COLO829 (cell line): ENCODE results near the gene TRPV5.

ENCODE experiments used
- DNase-seq: peaks from one replicate; pipeline ENCODE4 v3.0.0; 2012; ENCODE audit warnings: low spot score

TRPV5 gene

DNA sequence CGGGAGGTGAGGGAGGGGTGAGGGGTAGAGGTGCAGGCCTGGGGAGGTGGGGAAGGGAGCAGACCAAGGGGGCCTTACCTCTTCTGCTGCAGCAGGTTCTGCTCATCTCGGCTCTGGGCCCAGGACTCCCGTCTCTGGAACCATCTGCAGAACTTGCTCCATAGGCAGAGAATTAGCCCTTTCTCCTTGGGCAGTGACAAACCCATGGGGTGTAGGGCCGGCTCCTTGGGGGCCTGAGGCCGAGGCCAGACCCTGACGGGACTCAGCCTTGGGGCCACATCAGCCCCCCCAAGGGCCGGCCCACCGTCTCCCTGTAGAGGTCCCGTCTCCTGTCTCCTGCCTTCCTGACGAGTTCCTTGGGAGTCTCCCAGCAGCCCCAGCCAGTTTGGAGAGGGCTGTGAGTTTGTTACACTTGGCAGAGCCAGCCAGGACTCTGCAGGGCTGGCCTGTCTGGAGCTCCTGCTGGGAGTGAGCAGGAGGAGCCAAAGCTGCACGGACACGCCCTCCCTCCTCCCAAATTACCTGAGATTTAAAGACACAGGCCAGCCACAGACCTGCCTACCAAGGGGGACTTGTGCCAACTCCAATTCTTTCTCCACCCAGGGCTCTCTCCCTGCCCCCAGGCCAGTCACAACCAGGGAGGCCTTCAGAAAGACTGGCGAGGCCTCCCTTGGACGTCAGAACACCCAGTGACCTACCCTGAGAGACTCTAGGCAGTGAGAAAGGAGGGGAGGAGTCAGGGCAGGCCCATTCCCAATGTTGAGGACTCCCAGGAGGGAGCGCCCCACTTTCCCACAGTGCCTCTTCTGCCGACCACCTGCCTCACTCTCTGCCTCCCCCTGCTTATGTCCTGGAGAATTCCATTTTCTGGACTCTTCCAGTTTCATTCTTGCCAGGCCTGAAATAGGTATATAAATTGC is 48.0 kb downstream of the TRPV5 start, which contains the start of gene TRPV6:
Gene TRPV6 (minus strand): TSS at position 435 of the 920 bp plus-strand sequence.
- DNase-seq: no peak

DNA sequence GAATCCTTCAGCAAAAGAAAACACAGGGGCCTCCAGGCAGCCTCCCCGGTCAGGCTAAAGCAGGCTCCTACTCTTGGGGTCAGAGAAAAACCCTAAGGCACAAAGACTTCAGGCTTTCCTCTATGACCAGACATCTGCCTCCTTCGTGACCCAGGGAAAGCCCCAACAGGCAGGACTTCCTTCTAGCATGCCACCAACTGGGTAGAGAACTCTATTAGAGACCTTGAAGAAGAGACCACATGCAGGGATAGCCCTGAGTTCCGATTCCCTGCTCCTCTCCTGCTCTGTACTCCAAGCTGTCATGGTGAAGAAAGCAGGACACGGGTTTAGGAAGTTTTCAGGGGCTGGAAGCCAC is 49.3 kb downstream of the TRPV5 start:
- no peak for DNase-seq

- no peak for DNase-seq
Observed at GRCh38 chr7:142883571-142884285, 49.8 kb downstream of the TRPV5 start.

DNA sequence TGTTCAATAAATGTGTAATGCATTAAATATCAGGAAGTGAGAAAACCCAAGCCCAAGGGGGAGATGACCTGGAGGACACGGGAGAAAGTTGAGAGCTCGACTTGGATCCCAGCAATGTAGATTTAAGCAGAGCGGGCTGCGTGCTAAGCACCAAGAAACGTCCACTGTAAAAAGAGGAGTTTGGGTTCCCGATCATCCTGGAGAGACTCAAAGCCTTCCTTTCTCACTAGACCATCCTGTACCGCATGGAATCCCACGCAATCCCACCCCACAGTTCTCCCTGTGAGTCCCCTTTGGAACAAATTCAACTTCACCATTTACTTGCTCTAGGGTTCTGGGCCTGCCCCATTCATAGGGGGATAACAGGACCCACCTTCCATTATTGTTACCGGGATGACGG is 50.4 kb downstream of the TRPV5 start:
- DNase-seq: no peak

DNA sequence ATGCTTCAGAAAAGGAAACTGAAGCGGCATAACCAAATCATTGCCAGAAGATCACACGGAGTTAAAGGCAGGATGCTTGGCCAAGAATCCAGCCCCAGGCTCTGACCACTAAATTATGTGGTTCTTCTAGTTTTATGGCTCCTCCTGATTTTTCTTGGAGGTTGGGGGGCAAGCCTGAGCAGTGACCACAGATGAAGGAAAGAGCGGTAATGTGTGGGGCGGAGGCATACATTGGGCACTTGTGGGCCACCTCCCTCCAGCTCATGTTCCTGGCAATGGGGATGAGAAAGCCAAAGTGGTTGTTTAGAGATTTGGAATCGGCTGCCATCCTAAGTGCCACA is 51.2 kb downstream of the TRPV5 start:
- no peak for DNase-seq

DNA sequence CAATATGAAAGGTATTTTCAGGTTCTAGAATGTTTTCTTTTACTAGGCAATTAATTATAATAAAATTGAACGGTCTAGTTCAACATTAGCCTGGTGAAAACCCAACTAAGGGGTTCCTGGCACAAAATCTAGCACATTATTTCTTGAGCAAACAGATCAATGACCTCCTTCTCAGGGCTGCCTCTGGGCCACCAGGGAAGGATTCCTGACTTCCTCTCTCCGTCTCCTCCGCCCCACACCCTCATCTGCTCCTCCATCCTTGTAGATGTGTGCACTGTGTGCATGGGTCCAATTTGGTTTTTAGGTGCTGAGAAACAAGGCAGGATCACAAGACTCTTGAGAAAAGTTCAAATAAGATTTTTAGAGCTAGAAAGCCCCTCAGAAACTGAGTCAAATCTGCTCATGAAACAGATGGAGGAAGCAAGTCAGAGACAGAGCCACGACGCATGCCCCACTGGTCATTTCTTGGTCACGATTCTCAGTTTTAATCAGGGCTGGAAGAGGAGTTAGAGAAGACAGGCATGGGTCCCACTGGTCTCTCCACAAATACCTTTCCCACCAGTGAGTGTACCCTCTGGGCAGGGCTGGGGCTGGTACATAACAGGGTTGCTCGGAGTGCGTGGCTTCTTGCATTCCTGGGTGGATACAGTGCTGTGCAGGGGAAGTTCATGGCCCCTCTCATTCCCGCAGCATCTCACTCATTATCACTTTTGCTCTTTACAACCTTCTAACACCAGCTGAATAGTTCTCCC is 51.8 kb downstream of the TRPV5 start:
- no peak for DNase-seq

GRCh38 chr7:142880876-142881505 is 52.6 kb downstream of the TRPV5 start:
- peak; percentile 63 for DNase-seq

DNA sequence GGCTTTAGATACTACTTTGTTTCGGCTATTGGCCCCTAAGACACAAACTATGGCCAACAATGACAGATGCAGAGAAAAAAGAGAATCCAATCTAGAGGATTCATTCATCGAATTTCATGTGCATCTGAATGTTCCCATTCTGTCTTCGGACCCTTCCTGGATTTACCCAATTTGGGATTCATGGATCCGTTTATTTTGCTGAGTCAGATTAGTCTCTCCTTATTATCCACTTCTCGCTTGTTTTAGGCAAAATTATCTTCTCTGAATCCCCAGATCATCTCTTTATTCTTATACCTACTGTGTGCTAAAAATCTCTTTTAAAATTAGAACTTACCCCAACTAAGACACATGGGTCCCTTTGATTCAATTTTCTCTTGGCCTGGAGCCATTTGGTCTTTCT is 54.5 kb downstream of the TRPV5 start:
- DNase-seq: no peak

DNA sequence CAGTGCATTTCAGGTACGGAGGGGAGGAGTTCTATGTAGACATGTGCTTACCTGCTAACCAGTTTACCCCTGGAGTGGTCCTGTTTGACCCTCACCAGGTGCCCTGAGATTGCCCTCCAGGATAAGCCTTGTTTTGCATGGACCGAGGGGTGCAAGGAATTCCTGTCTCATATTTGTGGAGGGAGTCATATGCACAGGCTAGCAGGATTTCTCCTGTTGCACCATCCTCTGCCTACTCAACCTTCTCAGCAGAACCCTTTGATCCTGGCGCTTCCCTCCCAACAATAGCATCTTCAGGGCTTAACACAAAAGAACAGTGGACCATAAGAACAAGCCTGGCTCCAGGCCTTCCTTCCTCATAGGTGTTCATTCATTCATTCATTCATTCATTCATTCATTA is 55.2 kb downstream of the TRPV5 start:
- no peak for DNase-seq

GRCh38 chr7:142876991-142877910 is 56.3 kb downstream of the TRPV5 start:
- DNase-seq: no peak

- no peak for DNase-seq
Observed at GRCh38 chr7:142876236-142876960, 57.1 kb downstream of the TRPV5 start.

- DNase-seq: no peak
Observed at GRCh38 chr7:142875456-142875855, 58.1 kb downstream of the TRPV5 start.

DNA sequence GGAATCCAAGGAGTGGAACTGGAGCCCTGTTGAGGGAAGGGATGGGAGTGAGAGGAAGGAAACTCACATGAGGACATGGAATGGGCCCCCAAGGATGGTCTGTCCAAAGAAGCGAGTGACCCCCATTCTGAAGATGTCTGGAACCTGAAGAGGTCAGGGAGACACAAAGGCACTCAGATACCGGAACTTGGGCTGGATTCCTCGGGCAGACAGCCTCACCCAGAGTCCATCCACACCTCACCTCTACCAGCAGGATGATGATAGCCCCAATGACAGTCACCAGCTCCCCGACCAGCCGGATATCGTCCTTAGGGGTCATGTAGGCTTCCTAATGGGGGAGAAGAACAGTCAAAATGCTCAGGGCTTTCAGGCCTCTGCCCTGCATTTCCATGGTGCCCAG is 58.7 kb downstream of the TRPV5 start:
- no peak for DNase-seq

DNA sequence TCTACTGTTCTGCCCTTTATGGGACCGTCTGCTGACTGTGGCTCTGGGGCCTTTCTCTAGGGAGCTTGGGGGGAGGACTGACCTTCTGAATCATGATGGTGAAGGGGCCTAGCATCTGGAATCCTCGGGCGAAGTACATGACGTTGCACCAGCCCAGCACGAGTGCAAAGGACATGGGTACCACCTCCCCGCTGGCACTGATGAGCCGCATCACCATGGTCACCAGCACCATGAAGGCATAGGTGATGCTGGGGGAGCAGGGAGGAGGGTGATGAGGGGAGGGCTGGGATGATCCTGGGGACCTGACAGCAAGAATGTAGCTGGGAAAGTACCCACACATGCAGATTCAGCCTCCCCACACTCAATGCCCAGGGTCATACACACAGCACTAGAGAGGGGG is 59.1 kb downstream of the TRPV5 start:
- no peak for DNase-seq

- no peak for DNase-seq
Observed at GRCh38 chr7:142873871-142874270, 59.7 kb downstream of the TRPV5 start.

GRCh38 chr7:142873281-142873784 is 60.2 kb downstream of the TRPV5 start:
- DNase-seq: peak; percentile 67

DNA sequence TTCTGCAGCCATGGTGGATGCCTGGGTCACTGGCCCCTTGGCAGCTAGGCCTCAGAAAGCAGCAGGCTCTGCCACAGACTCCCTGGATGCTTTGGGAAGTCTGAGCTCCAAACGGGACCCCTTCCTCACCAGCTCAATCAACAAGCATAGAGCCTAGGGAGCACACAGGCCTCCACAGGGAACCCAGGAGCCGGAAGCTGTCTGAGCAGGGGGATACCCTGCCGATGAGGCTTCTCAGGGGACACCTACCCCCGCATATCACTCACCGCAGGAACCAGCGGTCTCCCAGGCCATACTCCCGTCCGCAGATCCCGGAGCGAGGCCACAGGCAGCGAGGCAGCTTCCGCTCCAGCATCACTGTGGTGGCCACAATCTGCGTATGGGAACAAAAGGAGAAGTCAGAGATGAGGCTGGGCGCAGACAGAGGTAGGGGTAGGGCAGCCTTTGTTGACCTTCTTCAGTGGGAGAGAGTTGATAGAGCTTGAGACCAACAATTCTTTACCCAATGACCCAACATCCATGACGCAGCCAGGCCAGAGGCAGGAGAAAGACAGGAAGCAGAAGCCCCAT is 61.4 kb downstream of the TRPV5 start:
- DNase-seq: no peak

- no peak for DNase-seq
Observed at GRCh38 chr7:142871260-142872105, 62.1 kb downstream of the TRPV5 start.
